Gastrocnemius medialis (tissue), 4 donors: ENCODE results near the gene SLC17A7. TPM values are rescaled to one million over a fixed set of nuclear protein-coding genes. Genes with fewer than 3 reads are reported as not detected.

Source experiments
- ATAC-seq, 2 donors: fragments of 150-250 bp; one replicate each; pipeline ENCODE4 v1.9.1; 2016
- DNase-seq, 2 donors: peaks; one replicate each; pipeline ENCODE4 v3.0.0-alpha.2; 2019
- H3K27ac ChIP-seq, 4 donors: fragments of 200-600 bp; sonication (generic); 1 replicate in 1 of 4; 2 replicates in 3 of 4; pipeline ENCODE4 v1.5.1; 2016 to 2018; ENCODE audit warnings: mild to moderate bottlenecking in 2 of 4, moderate library complexity in 1 of 4
- H3K27me3 ChIP-seq, 3 donors: fragments of 200-600 bp; sonication (generic) in 2 of 3; 1 replicate in 1 of 3; 2 replicates in 2 of 3; pipeline versions ENCODE4 v1.5.1 to v1.6.0; 2016 to 2019; ENCODE audit warnings: mild to moderate bottlenecking in 1 of 3, moderate library complexity in 1 of 3
- H3K36me3 ChIP-seq, 2 donors: fragments of 200-600 bp; sonication (generic) in 1 of 2; one replicate each; pipeline ENCODE4 v1.5.1; 2017 to 2018
- H3K4me1 ChIP-seq, 2 donors: fragments of 200-600 bp; sonication (generic) in 1 of 2; one replicate each; pipeline ENCODE4 v1.5.1; 2016 to 2017; ENCODE audit warnings: mild to moderate bottlenecking in 2 of 2
- H3K4me3 ChIP-seq, 4 donors: fragments of 200-600 bp; sonication (generic) in 3 of 4; 1 replicate in 1 of 4; 2 replicates in 3 of 4; pipeline ENCODE4 v1.5.1; 2016 to 2019; ENCODE audit warnings: mild to moderate bottlenecking in 2 of 4
- H3K9me3 ChIP-seq, 3 donors: fragments of 200-600 bp; sonication (generic) in 2 of 3; 1 replicate in 1 of 3; 2 replicates in 2 of 3; pipeline ENCODE4 v1.5.1; 2016 to 2019
- POLR2A ChIP-seq, 2 donors: fragments of 450-650 bp; IDR thresholded peaks; one replicate each; pipeline ENCODE4 v1.6.1; 2017; ENCODE audit warnings: antibody characterized with exemption in 2 of 2, mild to moderate bottlenecking in 2 of 2, moderate library complexity in 2 of 2
- in situ Hi-C, 4 donors: fragments of 200-750 bp; cut with MboI; loops; one replicate each; pipeline versions ENCODE4 v1.15.0 to v1.8.0; 2017; ENCODE audit warnings: low sequenced_read_pairs in 4 of 4
- intact Hi-C: fragments of 100-400 bp; cut with DNase I; formaldehyde crosslinking; loops from one replicate; pipeline ENCODE4 v1.15.1; 2023; ENCODE audit warnings: low total_unique reads
- total RNA-seq, 4 donors: library from RNA; depleted of rRNA; stranded (reverse); fragments of >200 nt; gene quantifications; one replicate each; pipeline versions ENCODE4 v1.1.0 to v1.2.3, GENCODE V29; 2016
- TF ChIP-seq, protein P1 (sequence below), 5 experiments: fragments of 450-650 bp in 3 of 5; fragments of 200-600 bp in 2 of 5; sonication (generic) in 2 of 5; IDR thresholded peaks in 4 of 5; conservative IDR thresholded peaks in 1 of 5; 1 replicate in 4 of 5; 2 replicates in 1 of 5; pipeline ENCODE4 v1.5.1; 2016 to 2019; ENCODE audit warnings: antibody characterized with exemption in 5 of 5, mild to moderate bottlenecking in 3 of 5, moderate library complexity in 3 of 5

SLC17A7 gene
- total RNA-seq, 4 donors from 2014 or later, result 0.24 to 1.6 (median 0.33) TPM

DNA sequence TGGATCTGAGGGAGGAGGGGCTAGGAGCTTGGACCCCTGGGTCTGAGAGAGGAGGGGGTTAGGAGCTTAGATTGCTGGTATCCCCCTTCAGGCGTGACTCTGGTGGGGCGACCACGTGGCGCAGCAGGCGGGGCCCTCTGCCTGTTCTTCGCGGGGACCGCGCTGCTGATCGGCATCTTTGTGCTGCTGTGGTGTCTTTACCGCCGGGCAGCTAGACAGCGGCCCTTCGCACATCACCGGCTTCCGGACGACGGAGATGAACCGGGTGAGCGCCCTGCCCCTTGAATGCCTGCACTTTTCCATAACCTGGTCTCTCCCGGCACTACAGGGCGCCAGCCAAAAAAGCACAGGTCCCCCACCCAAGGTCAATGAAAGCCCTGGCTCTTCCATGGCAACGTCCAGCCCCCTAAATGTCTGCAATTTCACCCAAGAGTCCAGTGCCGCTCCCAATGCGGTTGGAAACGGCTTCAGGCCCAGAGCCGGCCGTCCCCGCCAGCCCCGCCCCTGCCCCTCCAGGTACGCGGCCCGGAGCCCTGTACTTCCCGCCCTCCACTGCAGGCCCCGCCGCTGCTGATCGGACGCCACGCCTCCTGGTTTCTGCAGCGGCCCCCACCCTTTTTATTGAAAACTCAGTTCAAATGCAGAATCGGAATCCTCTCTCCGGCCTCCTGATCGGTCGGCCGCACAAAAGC, 13.3 kb downstream of the SLC17A7 start:
- no peak for TF ChIP-seq POLR2A (IDR thresholded peaks at IDR 0.05)
- TF ChIP-seq, protein P1, sequence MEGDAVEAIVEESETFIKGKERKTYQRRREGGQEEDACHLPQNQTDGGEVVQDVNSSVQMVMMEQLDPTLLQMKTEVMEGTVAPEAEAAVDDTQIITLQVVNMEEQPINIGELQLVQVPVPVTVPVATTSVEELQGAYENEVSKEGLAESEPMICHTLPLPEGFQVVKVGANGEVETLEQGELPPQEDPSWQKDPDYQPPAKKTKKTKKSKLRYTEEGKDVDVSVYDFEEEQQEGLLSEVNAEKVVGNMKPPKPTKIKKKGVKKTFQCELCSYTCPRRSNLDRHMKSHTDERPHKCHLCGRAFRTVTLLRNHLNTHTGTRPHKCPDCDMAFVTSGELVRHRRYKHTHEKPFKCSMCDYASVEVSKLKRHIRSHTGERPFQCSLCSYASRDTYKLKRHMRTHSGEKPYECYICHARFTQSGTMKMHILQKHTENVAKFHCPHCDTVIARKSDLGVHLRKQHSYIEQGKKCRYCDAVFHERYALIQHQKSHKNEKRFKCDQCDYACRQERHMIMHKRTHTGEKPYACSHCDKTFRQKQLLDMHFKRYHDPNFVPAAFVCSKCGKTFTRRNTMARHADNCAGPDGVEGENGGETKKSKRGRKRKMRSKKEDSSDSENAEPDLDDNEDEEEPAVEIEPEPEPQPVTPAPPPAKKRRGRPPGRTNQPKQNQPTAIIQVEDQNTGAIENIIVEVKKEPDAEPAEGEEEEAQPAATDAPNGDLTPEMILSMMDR (IDR thresholded peaks at IDR 0.05 in 4 of 5, conservative IDR thresholded peaks at IDR 0.05 in 1 of 5), result no peak
- H3K4me1 ChIP-seq, result peaks cover 6 to 16% of the 10 kb centered on the region in 2 donors
- no peak for ATAC-seq
- intact Hi-C loops (no loop called here), in situ Hi-C loops (no loop called here)
- no peak overlapping the region for H3K27ac ChIP-seq
- H3K4me3 ChIP-seq, result no peak overlapping the region
- DNase-seq, result no peak
- peaks cover 93 to 96% (median 94%) of the 10 kb centered on the region in 3 donors for H3K27me3 ChIP-seq
- H3K9me3 ChIP-seq, result no peaks in the 10 kb centered on the region
- H3K36me3 ChIP-seq, result no peaks in the 10 kb centered on the region

DNA sequence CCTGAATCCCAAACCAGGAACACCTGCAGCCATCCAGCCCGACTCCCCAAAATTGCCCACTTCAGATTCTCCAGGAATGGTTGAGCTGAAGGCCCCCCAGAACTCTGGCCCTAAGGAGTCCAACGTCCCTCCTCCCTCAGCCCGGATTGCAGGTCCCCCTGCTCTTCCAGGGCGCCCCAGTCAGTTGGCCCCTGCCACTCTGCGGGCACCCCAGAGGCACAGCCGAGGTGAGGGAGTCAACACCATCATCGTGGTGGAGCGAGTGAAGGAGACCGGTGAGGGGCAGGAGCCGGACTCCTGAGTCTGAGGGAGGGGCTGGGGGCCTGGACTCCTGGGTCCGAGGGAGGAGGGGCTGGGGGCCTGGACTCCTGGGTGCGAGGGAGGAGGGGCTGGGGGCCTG, 14.0 kb downstream of the SLC17A7 start:
- peaks cover 93 to 97% (median 93%) of the 10 kb centered on the region in 3 donors for H3K27me3 ChIP-seq
- H3K4me3 ChIP-seq, result no peak overlapping the region
- intact Hi-C loops, result no loop called here
- TF ChIP-seq, protein P1 (IDR thresholded peaks at IDR 0.05 in 4 of 5, conservative IDR thresholded peaks at IDR 0.05 in 1 of 5), result no peak
- TF ChIP-seq POLR2A (IDR thresholded peaks at IDR 0.05), result no peak
- no peak overlapping the region for H3K27ac ChIP-seq
- no peaks in the 10 kb centered on the region for H3K36me3 ChIP-seq
- H3K9me3 ChIP-seq, result no peaks in the 10 kb centered on the region
- H3K4me1 ChIP-seq, result peaks cover 12 to 21% of the 10 kb centered on the region in 2 donors
- ATAC-seq (no peak), DNase-seq (no peak)
- in situ Hi-C loops, result no loop called here

DNA sequence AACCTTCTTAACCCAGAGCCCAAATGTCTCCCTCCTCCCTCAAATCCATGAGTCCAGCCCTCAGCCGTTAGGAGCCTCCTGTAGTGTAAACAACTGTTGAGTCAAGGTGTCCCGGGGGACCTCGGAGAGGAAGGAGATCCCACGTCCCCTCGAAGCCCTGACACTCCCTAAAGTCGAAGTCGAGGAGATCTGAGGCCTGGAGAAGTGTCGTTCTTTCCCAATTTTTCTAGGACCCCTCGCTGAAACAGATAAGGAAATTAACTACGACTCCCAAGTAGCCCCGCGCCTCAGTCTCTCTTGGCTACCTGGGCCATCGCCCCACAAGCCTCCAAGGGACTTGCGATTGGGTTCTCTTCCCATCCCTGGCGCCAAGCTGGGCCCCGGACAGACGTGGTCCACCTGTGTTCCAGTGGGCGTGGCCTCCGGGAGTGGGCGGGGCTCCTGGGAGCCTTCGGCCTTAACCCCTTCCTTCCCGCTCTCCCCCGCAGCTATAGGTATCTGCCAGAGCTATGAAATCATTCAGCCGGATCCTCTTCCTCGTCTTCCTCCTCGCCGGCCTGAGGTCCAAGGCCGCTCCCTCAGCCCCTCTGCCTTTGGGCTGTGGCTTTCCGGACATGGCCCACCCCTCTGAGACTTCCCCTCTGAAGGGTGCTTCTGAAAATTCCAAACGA, 15.3 kb downstream of the SLC17A7 start:
- in situ Hi-C loops (no loop called here), intact Hi-C loops (no loop called here)

DNA sequence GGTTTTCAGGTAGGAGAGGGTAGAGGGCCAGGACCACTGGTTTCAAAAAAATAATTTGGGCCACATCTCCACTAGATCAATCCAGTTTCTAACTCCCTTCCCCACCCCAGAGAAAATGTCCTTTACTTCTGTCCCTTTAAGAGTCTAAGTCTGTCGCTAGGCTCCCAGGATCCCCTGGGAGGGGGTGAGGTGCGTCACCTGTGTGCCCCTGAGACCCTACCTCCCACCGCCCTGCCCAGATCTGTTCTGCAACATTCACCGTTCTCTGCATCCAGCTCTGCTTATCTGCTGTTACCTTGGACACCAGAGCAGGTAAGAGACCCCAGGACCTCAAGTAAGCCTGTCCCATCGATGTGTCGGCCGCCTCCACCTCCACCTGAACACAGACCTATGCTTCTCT, 16.1 kb downstream of the SLC17A7 start, which contains the start of gene GFY:
GFY (plus strand) TSS at position 211 of the 400 bp plus-strand sequence. CDS start 1,043 bp downstream, outside the sequence.
- H3K4me3 ChIP-seq, result no peak within 1 kb of the TSS
- no peaks in the 10 kb centered on the region for H3K9me3 ChIP-seq
- intact Hi-C loops (no loop called here), in situ Hi-C loops (no loop called here)
- H3K27me3 ChIP-seq, result peaks cover 91 to 99% (median 94%) of the 10 kb centered on the region in 3 donors
- no peak within 1 kb of the TSS for H3K27ac ChIP-seq
- TF ChIP-seq, protein P1 (IDR thresholded peaks at IDR 0.05 in 4 of 5, conservative IDR thresholded peaks at IDR 0.05 in 1 of 5), result no peak
- TF ChIP-seq POLR2A (IDR thresholded peaks at IDR 0.05), result no peak
- no peak for DNase-seq
- no peaks in the 10 kb centered on the region for H3K36me3 ChIP-seq
- ATAC-seq, result no peak
- H3K4me1 ChIP-seq, result peaks cover 13 to 29% of the 10 kb centered on the region in 2 donors

More for the DNA sequence above, 15.3 kb downstream of the SLC17A7 start:
- Histone ChIP-seq H3K4me1 (peaks cover 13 to 26% of the 10 kb centered on the region in 2 donors), H3K27me3 (peaks cover 93 to 96% (median 93%) of the 10 kb centered on the region in 3 donors), H3K9me3 (no peaks in the 10 kb centered on the region), H3K4me3 (no peak overlapping the region), H3K36me3 (no peaks in the 10 kb centered on the region), H3K27ac (no peak overlapping the region)
- ATAC-seq (no peak), DNase-seq (no peak)
- no peak for TF ChIP-seq POLR2A (IDR thresholded peaks at IDR 0.05)
- TF ChIP-seq, protein P1 (IDR thresholded peaks at IDR 0.05 in 4 of 5, conservative IDR thresholded peaks at IDR 0.05 in 1 of 5), result no peak
